Bronchus fibroblast of lung (primary cell): ENCODE data around the gene TACR2. TPM values are rescaled to one million over a fixed set of nuclear protein-coding genes. Genes with fewer than 3 reads are reported as not detected.

Experiments
- total RNA-seq: library from RNA; depleted of rRNA; stranded (reverse); fragments of >200 nt; gene quantifications from 2 replicates; pipeline ENCODE4 v1.2.3, GENCODE V29; 2015

TACR2 gene
- under 0.01 TPM in 1 of 2 replicates, not detected in the other for total RNA-seq

DNA sequence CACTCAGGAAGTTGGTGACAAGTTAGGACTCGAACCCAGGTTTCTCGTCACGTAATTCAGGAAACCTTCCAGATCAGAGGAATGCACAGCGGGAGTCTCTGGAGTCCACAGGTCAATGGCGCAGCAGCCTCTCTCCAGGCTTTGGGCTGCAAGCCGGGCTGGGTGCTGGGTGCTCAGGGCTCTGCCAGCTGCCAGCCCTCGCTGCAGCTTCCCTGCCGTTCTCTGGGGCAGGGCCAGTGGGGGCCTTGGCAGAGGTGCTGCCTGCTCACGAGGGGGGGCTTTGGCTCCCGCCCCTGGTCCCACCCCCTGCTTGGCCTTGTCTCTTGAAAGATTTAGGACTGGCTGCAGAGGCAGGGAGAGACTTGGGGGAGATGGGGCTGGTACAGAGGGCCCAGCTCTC lies at the start of gene TACR2:
Gene TACR2 (minus strand): TSS at position 224 of the 400 bp plus-strand sequence. CDS start 595 bp downstream, outside the sequence.

DNA sequence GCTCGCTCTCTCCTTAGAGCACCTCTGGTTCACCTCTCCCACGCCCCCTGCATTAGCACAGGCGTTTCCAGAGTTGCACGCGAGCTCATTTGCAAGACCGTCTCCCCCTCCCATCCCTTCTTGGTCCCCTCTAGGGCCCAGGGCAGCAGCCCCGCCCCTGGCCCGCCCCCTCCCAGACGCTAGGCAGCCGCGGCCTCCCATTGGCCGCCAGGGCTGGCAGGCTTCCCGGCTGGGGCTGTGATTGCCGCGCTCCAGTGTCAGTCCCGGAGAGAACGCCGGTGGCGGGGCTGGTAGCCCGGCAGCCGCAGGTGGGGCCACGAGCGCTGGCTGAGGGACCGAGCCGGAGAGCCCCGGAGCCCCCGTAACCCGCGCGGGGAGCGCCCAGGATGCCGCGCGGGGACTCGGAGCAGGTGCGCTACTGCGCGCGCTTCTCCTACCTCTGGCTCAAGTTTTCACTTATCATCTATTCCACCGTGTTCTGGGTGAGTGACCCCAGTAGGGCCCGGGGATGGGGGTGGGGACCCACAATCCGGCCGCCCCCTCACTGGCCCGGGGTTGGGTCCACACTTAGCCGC lies 34.6 kb upstream of the TACR2 start, which contains the start of gene TSPAN15:
Gene TSPAN15 (plus strand): TSS at position 257 of the 575 bp plus-strand sequence. CDS start 130 bp downstream, at position 387.

Other genes with a start within 250 kb of the TACR2 start
- gene SUPV3L1, start 236.7 kb downstream of the TACR2 start, total RNA-seq: 17.7 and 23.5 TPM in 2 replicates
- under 0.01 TPM in 1 of 2 replicates, not detected in the other for gene HKDC1, start 196.6 kb downstream of the TACR2 start, total RNA-seq
- 72.8 and 76.4 TPM in 2 replicates for gene HK1, start 138.4 kb downstream of the TACR2 start, total RNA-seq
- under 0.01 and 0.30 TPM in 2 replicates for gene TSPAN15, start 34.5 kb upstream of the TACR2 start, total RNA-seq
- gene NEUROG3, start 156.5 kb upstream of the TACR2 start, total RNA-seq: not detected in 2 replicates
- 0.45 TPM in 1 of 2 replicates, not detected in the other for gene FAM241B, start 213.3 kb upstream of the TACR2 start, total RNA-seq